CD4-positive, alpha-beta T cell treated with Interleukin-6 at 100 ng/mL for 8 hours (primary cell): ENCODE measurements around the gene POU3F3.

Experiments used
- DNase-seq: peaks from one replicate; pipeline ENCODE4 v3.0.0-alpha.2; 2020; ENCODE audit warnings: mixed read lengths, low spot score

Gene POU3F3

DNA sequence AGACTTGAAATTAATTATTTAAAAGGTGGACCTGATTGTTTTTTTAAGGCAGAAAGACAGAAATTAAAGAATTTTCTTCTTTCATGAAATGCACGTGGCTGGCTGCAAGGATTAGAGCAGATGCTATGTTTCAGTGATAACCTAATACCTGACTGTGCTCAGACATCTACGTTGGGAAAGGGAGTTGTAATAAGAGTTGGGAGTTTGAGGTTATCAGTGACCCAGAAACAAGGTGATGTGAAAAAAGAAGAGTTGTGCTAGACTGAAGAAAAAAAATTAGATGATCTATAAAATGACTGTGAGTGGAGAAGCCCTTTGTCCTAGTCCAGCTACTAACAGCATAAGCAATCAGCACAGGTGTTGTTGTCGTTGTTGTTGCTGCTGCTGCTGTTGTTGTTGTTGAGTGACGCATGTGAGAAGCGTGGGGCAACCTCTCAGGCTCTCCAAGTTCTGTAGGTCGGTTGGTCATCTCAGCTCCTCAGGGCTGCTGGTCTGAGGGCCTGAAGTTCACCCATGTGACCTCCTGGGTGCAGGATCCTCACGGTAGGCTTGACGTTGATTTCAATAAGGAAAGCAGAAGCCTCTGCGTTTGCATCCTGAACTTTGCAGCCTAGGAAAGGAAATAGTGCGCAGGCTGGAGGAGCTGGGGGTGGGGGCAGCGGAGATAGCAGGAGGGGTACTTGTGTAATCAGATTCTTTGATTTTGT, 7.6 kb downstream of the POU3F3 start:
- DNase-seq = no peak

DNA sequence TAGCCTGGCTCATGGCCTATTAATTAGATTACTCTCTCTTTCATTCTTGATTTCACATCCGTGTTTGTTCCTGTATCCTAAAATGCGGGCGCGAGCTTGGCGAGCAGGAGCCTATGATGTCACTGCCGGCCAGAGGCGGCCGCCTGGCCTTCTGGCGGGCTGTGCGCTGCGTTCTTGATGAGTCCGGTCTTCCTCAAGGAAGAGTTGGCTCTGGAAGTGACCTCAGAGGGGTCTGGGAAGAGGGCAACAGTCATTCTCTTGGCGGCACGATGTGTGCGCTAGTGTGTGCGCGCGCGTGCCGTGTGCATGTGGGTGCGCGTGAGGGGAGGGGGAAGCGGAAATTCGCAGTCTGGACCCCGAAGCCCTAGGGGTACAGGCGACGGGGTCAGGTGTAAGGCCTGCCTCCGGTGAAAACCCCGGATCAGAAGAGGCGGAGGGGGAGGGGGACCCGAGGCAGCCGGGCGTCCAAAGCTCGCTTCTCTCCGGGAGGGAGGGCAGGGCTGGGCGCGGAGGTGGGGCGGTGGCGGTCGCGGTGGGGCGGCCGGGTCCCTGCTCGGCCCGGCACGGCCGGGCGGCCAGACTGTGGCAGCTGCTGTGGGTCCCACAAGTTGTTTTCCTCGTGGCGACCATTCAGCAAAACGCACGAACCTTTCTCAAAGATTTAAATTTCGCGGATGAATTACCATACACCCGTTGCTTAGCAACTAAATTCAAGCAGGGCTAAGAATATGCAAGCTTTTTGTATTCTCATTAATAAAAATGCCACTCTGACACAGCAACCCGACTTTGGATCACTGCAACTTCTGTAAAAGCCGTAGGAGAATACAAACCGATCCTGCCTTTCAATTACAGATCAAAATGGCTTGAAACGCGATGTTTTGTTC, 8.4 kb downstream of the POU3F3 start:
- DNase-seq = no peak

DNA sequence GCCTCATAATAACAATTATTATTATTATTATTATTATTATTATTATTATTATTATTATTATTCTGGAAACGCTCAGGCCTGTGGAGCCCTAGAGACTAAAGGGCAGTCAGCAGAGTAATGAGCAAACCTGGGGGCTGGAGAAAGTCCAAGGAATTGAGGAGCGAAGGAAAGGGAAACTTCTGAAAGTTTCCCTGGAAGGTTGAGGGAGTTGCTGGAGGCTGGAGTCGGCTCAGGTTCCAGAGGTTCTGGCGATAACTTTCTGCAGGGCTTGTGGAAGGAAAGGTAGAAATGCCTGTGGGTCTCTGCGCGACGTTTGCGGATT, 9.2 kb downstream of the POU3F3 start:
- DNase-seq = no peak

DNA sequence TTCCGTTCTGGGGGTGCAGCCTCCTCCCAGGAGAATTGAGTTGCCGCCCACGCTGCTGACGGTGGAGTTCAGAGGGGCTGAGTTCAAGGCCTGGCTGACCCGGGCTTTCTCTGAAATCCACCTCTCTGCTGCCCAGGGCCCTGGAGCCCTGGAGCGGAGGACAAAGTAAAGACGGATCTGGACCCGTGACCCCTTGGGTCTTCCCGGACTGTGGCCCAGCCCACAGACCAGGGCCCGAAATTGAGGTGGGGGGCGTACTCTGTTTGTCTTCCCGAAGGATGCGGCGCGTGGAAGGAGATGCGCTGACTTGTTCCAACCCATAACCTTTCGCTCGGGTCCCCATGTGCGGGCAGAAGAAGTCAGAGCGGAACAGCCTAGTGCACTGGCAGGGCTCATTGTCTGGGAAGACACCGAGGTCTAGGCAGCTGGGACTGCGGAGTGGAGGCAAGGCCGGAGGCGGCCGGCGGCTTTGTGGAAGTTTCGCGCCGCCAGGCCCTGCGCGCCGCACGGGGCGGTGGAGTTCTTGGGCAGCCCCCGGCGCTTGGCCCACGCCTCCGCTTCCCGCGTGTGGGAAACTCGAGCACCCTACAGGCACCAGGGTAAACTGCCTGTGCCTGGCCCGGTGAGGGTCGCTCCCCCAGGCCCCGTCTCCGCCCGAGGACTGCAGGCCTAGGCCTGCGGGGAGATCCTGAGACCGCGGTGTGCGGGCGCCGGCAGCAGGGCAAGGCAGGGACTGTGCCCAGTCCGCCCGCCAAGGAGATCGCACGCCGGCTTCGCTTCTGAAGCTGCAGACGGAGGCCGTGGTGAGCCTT, 9.8 kb downstream of the POU3F3 start:
- no peak for DNase-seq

DNA sequence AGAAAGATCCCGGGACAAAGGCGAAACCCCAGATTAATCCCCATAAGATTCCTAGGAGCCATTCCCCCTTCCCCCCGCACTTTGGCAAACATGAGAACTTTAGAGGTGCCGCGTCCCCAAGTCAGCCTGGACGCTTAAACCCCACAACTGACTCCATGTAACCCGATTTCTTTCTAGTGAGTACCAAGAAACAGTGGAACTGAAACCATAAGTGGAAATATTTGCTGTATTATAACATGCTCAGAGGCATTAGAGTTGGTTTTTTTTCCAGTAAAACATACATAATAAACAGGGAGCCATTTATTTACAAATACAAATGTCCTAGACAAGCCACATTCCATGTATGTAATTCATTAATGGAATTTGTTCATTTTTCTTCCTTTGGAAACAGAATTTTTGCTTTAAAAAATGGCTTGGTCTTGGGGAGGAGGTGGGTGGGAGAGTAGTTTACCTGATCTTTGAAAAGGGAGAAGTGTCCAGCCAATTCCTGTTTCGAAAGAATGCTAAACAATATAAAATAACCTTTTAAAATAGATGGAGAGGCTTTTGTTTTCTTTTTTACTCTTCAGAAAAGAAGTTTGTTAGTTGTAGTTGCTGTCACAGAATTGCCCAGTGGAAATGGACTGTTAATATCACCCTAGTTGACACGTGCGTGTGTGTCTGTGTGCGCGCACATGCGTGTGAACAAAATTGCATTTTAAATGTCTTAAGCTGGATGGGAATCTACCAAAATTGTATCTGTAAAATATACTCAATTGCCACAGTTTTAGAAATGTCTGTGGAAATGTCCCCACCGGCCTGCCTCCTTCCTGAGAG, 10.6 kb downstream of the POU3F3 start:
- no peak for DNase-seq

DNA sequence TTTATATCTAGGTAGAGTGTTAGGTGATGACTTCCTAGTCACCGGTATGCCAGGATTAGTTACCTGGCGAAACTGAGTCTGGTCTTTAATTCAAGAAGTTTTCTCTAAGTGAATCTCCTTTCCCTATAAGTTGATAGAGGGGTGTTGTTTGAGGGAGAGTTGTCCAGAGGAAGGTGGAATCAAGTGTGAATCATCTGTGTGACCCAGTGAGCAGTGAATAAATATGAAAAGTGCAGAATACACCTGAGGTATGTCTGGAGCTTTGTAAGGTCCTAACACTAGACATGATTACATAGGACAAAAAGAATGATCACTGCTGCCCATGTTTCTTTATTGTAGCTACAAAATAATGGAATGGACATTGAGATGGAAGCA, 11.2 kb downstream of the POU3F3 start:
- no peak for DNase-seq

DNA sequence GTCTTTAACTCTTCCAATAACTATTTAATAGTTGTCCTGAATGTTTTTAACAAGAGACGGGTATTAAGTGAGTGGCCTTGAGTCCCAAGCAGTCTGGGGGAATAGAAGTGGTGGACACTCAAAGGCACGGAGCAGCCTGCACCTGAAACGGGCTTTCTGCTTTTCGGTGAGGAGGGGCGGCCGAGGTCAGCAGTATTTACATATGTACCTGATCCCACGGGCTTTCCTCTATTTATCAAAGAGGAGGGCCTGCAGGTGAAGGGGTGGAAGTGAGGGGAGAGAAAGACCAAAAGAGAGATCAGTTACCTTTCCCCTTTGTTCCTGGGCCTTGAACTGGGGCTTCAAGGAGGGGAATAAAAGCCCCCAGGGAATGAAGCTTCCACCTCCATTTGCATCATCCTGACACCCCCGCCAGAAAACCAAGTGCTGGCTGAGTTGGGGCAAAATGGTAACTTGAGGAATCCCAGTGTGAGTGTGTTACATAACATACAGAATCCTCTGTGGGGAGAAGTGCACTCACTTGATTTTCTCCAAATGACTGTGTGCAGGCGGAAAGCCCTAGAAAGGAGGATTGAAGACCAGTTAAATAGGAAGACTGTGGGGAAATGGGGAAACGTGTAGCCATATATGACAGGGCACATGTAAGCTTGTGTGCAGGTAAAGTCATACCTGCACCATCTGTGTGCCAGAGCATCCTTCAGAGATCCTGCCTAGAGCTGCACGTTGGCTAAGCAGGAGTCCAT, 12.4 kb downstream of the POU3F3 start:
- DNase-seq = no peak

DNA sequence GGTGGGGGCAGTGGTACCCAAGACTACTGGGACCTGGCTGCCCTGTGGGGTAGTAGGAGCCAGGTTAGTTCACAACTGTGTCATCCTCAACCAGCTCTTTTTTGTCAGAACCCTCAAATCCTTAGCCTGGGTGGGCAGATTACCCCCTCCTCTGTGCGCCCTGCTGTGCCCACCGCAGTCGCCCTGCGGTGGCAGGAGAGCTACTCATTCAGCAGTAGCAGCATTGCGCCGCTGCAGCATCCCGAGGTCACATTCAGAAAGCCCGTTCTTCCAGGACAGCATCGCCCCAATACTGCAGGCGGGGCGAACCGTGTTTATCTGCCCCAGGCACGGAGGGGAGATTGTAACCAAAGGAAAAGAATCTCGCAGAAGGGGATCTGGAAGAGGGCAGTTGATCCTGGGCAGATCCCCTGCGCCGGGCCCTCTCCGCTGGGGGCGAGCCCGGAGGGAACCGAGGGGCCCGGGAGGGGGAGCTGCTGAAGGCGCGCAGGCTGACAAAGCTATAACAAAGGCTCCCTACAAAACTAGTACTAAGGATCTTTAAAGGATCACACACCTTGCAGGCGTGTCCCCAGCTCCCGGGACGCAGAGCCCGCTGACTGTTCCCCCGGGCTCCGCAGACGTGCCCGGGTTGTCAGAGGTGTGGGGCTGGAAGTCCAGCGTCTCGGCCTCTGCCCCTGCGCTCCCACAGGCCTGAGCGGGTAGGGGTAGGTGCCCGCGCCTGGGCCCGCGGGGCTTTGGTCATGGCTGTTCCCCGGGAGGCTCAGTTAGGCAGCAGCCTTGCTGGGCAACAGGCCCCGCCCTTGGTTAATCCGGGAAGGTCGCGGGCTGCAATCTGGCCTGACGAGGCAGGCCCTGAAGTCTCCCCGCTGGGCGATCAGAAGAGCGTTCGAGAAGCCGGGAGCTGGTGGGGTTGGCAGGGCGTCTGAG, 13.2 kb downstream of the POU3F3 start:
- DNase-seq = no peak

DNA sequence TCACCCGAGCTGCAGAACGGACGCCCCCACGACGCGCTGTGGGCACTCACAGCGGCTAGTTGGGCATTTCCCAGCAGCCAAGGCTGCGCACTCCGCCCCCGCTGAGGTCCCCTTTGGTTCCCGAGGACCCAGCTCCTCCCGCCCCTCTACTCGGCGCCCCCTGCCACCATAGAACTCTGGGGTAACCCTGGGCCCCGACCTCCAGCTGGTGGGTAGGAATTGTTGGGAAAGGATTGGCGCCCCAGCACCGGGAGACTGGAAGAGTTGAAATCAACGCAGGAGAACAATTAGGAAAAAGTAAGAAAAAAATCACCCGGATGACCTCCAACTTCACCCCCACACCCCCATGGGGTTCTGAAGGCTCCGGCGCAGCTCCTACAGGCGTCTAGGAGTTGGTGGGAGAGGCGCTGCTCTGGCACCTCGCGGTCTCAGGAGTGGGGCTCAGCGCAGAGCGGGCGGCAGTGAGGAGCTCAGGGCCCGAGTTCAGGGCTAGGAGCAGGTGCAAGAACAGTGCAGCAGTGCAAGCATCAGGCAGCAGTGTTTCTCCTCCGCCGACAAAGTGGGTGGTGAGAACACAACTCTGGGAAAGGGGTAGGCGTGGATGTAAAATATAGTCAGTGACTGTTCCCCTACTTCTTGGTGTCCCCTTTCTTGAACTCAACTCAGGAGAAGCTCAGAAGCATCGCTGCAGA, 14.0 kb downstream of the POU3F3 start:
- DNase-seq = no peak

DNA sequence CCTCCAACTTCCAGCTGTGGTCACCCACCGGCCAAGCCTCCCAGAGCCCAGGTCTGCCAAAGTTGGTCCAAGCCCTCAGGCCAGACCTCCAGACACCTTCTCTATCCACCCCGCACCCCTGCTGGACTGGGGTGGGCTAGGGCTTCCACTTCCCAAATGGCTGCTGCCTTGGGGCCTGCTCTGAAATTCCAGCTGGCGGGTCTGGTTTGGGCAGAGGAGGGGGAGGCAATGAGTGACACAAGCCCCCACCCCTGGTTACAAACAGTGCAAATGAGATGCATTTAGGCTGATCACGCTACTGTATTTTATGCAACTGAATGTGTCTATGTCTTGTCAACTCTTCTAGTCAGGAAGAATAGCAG, 14.6 kb downstream of the POU3F3 start:
- no peak for DNase-seq

DNA sequence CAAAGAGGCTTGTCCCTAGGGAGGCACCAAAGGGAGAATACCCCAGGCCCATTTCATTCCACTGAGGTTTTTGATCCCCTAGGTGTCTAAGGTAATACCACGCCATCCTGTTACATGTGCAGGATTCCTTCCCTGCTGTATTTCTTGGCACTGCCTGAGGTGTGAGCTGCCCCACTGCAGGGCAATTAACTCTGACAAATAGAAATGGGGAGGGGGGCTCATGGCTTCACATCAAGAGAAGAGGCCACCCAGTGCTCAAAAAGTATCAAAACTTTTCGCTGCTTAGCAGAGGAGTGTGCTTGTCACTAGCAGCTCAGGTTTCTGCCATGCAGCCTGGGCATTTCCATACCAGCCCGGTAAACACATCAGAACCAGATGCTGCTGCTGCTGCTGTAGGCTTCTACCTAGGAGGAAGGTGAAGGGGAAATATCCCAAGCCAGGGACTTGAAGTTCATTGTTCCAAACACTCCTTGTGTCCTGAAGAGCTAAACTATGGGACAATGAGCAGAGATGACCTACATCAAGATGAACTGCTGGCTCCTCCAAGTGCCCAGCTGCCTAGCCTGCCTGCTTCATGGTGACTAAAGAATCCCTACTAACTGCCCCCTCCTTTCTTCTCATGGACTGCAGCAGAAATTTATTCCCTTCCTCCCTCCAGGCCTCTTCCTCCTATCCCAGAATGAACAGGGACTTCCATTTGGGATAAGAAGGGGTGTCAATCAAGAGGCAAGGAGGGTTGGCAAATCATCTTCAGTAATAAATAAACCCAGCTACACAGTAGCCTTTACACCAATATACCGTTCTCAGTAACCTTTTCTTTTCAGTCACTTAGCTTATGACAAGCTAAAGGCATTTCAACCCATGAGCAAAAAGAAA, 16.4 kb downstream of the POU3F3 start:
- no peak for DNase-seq

DNA sequence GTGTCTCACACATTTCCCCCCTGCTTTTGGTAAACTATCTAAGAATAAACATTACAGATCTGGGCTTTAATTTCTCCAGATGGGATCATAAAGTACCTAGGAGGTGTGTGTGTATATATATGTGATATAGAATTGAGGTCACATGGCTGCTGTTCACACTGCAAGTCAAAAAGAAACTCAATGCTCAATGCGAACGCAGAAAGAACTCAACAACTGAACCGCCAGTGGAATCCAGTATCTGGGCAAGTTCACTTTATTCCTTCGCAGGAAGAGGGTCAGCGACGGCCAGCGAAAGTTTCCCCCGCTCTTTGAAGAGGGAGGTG, 17.7 kb downstream of the POU3F3 start:
- DNase-seq = no peak

DNA sequence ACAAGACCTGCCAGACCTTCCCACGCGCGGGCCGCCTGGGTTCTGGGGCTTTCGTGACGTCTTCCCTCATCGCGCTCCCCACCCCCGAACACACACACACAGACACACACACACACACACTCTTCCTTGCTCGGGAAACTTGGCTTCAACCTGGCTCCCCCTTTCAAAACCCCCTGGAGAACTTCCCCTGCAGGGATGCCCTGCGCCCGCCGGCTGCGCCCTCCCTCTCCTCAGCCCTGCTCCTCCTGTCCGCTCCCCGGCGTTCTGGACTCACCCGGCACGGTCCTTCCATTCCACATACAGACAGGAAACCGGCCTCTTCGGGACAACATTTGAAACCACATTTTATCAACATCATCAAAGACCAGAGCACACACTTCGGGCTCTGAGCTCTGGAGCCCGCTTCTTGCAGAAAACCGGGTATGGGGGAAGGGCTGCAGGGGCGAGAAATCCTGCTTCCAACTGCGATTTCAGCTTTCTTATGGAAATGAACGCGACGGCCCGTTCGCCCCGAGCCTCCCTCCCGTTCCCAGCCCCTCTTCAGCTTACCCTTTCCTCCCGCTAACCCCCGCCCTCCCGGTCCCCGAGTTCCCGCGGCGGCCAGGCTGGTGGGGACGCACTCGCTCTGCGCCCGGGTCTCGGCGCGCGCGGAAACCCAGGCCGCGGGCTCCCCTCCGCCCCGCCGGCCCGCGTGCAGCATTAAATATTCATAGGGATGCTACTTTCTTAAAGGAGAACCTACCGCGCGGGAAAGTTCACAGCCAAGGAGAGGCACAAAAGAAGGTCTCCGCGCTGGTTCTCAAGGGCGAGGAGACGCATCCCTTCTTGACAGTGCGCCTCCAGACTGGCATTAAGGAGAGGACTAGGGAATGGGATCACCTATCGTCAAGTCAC, 18.3 kb downstream of the POU3F3 start:
- DNase-seq = no peak

DNA sequence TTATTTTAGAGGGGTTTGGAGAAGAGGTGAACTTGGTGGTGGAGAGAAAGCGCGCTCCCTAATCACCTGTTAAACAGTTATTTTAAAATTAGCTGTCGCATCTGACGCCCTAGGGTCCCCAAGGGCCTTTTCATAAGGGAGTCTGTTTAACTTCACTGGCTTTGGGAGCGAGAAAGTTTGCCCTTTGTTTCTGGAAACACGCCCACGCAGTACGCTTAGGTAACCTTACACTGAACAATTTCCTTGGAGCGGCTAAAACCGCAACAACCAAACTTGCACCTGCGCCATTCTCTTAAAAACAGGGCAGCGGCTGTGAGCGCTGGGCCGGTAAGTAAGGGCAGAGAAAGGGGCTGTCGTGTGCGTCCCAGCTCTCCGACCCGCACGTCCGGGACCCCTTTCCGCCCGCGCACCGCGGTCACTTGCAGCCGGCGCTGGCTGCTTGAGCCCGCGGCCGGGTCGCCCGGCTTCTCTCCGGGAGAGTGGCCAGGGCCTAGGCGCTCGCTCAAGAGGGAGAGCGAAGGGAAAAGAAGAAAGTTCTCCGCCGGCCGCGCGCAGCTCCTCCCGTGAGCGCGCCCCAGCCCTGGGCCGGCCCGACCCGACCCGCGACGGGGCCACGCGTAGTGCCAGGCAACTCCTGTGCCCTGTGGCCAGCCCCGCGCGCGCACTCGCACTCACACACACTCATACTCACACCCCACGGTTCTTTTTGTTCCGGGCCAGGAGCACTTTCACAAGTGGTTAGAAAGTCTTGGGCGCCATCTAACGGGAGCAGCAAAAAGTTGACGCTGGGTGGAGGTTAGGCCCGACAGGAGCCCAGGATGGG, 19.2 kb downstream of the POU3F3 start:
- DNase-seq = no peak

DNA sequence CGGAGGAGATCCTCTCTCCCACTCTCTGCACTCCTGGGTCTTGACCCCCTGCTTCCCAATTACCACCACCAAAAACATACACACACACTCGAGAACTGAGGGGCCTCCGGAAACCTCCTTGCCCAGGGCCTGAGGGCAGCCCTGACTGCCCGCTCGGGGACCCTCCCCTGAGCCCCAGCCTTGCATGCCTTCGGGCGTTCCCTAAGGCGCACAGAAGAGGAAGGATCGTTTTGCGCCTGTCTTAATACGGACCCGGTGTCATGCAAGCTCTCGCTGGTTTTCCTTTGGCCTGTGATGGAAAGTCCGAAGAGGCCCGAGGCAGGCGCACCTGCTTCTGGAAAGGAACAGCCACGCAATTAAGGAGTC, 19.8 kb downstream of the POU3F3 start:
- DNase-seq = no peak

DNA sequence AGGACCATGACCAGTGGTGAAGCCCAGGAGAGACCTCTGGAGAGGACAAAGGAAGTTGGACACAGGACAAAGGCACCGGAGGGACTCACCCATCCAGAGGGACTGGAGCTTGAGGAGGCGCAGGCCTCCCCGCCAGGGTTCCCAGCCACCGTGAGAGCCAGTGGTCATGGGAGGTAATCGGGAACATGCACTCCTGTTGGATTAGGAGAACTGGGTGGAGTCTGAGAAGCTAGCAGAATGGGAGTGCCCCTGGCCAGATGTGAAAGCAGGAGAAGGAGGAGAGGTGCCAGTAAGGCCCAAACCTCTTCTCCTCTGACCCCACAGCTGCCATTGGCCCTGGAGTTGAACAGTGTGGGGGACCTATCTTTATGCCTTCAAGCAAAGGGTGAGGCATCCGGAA, 20.3 kb downstream of the POU3F3 start:
- no peak for DNase-seq

DNA sequence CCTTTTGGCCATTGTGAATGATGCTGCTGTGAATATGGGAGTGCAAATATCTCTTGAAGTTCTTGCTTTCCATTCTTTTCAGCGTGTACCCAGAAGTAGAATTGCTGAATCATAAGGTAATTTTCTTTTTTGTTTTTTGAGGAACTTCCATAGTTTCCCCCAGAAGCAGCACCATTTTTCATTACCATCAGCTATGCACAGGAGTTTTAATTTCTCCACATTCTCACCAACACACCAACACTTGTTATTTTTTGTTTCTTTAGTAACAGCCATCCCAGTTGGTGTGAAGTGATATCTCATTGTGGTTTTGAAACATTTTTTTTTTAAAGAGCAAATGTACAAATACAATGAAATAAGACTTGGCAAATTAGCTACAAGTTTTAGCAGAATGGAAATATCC, 21.3 kb downstream of the POU3F3 start:
- no peak for DNase-seq
